ENCODE measurements around the gene TKT. TPM values are rescaled to one million over a fixed set of nuclear protein-coding genes. Genes with fewer than 3 reads are reported as not detected.

TKT gene
- total and polyA plus RNA-seq, 2 of the 13 experiments (the other 11 are each of a cell fraction or from before 2014, with no cell fraction given) = 150 to 238 TPM

DNA sequence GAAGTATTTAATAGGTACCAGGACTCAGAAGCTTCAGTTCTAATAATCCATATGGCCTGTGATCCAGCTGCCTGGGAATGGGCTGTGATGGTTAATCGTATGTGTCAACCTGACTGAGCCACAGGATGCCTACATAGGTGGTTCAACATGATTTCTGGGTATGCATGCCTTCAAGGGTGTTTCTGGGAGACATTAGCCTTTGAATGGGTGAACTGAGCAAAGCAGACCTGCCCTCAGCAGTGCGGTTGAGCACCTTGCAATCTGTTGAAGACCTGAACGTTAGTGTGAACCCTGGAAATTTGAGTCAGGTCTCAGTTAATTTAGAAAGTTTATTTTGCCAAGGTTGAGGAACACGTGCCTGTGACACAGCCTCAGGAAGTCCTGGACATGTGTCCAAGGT lies 22.8 kb upstream of the TKT start:
- no peak for FAIRE-seq
- ATAC-seq = no peak; the same call in 2 of the 3 replicates
- no peak for DNase-seq (ENCODE audit: low spot score)
- H3K36me3 ChIP-seq (replicated peaks in 1 of 2; ENCODE audit: control insufficient read depth in 1 of 2, insufficient read depth in 2 of 2, low read length in 2 of 2) = 0 out of 5 replicates have a peak, but pooled peaks cover 0 to 6% of the 10 kb centered on the region in 2 experiments
- ChIA-PET CTCF (ENCODE audit: low intra/inter-chr PET ratio, low total read pairs) (no interaction called here), POLR2A (no interaction called here)
- H3K4me3 ChIP-seq (replicated peaks in 1 of 3; ENCODE audit: insufficient read depth in 1 of 3, low read depth in 2 of 3, low read length in 3 of 3) = no peak overlapping the region
- TF ChIP-seq, protein P1, sequence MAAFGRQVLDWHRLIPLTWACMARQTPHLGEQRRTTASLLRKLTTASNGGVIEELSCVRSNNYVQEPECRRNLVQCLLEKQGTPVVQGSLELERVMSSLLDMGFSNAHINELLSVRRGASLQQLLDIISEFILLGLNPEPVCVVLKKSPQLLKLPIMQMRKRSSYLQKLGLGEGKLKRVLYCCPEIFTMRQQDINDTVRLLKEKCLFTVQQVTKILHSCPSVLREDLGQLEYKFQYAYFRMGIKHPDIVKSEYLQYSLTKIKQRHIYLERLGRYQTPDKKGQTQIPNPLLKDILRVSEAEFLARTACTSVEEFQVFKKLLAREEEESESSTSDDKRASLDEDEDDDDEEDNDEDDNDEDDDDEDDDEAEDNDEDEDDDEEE (CRISPR knock-in tag; IDR thresholded peaks at IDR 0.05) = no peak
- TF ChIP-seq ZFP37 (CRISPR knock-in tag; IDR thresholded peaks at IDR 0.05; ENCODE audit: borderline replicate concordance) = no peak
- TF ChIP-seq RCOR2 (CRISPR knock-in tag; IDR thresholded peaks at IDR 0.05) = no peak
- TF ChIP-seq LBX2 (CRISPR knock-in tag; IDR thresholded peaks at IDR 0.05; ENCODE audit: borderline replicate concordance) = no peak
- no peak for TF ChIP-seq REPIN1 (CRISPR knock-in tag; IDR thresholded peaks at IDR 0.05; ENCODE audit: borderline replicate concordance, low read depth)
- TF ChIP-seq CHD2 (IDR thresholded peaks at IDR 0.05; ENCODE audit: low read depth, low read length) = no peak
- TF ChIP-seq PBX2 (CRISPR knock-in tag; IDR thresholded peaks at IDR 0.05) = no peak
- no peak for TF ChIP-seq MAZ (IDR thresholded peaks at IDR 0.05; ENCODE audit: borderline replicate concordance, low read depth, low read length)
- TF ChIP-seq MAZ (CRISPR knock-in tag; IDR thresholded peaks at IDR 0.05; ENCODE audit: low read depth) = no peak
- no peak for TF ChIP-seq CCDC6 (CRISPR knock-in tag; IDR thresholded peaks at IDR 0.05)
- TF ChIP-seq, protein P2, sequence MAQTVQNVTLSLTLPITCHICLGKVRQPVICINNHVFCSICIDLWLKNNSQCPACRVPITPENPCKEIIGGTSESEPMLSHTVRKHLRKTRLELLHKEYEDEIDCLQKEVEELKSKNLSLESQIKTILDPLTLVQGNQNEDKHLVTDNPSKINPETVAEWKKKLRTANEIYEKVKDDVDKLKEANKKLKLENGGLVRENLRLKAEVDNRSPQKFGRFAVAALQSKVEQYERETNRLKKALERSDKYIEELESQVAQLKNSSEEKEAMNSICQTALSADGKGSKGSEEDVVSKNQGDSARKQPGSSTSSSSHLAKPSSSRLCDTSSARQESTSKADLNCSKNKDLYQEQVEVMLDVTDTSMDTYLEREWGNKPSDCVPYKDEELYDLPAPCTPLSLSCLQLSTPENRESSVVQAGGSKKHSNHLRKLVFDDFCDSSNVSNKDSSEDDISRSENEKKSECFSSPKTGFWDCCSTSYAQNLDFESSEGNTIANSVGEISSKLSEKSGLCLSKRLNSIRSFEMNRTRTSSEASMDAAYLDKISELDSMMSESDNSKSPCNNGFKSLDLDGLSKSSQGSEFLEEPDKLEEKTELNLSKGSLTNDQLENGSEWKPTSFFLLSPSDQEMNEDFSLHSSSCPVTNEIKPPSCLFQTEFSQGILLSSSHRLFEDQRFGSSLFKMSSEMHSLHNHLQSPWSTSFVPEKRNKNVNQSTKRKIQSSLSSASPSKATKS (CRISPR knock-in tag; IDR thresholded peaks at IDR 0.05) = no peak
- TF ChIP-seq POLR2A (IDR thresholded peaks at IDR 0.05; ENCODE audit: insufficient read depth in 1 of 2, low read depth in 2 of 2, low read length in 2 of 2) = no peak
- TF ChIP-seq U2AF1 (optimal IDR thresholded peaks at IDR 0.05; ENCODE audit: low read depth, low read length) = no peak
- TF ChIP-seq FOXC1 (CRISPR knock-in tag; IDR thresholded peaks at IDR 0.05; ENCODE audit: borderline replicate concordance) = no peak
- no peaks in the 10 kb centered on the region for H3K79me2 ChIP-seq (ENCODE audit: insufficient read depth, low read length)
- no peak overlapping the region for H3K9ac ChIP-seq (ENCODE audit: insufficient read depth, low read depth, low read length)
- no peak overlapping the region for H3K27ac ChIP-seq (ENCODE audit: extremely low read length, insufficient read depth, low read length)
- 93% methylated on average over 4 of the region's 4 CpGs for WGBS (ENCODE audit: low lambda C conversion rate)
- intact Hi-C loops (cut with micrococcal nuclease; ENCODE audit: unreplicated experiment) (no loop called here), in situ Hi-C loops (cut with HindIII; ENCODE audit: extremely low pct_ligation_motif_present, low pct_unique_long_range_greater_than_20kb) (no loop called here)
- H4K20me1 ChIP-seq (ENCODE audit: insufficient read depth, low read length) = no peaks in the 10 kb centered on the region
- H3K27me3 ChIP-seq (ENCODE audit: control insufficient read depth in 1 of 2, insufficient read depth in 2 of 2, low read length in 2 of 2) = no peaks in the 10 kb centered on the region
- no peak overlapping the region for H2AFZ ChIP-seq (ENCODE audit: low read length)
- no peaks in the 10 kb centered on the region for H3K4me1 ChIP-seq (ENCODE audit: insufficient read depth, low read length)
- no peak overlapping the region for H3K4me2 ChIP-seq (ENCODE audit: low read depth, low read length)
- no TSS peak for BruUV-seq (replicated peaks)
- no peaks in the 10 kb centered on the region for H3K9me3 ChIP-seq (ENCODE audit: low read length)
